Stimulated activated CD8-positive, alpha-beta memory T cell treated with anti-CD3 and anti-CD28 coated beads, Interleukin-12 subunit alpha, Interleukin-12 subunit beta, amount 100 ng/mL, for 1 hour (primary cell): ENCODE data around the gene ZFYVE16.
"Not testable (repeated sequence)": the region's sequence is repeated elsewhere in the genome, so short reads cannot be mapped to it uniquely, and the experiment has no call there.

ENCODE experiments used
- DNase-seq: peaks from one replicate; pipeline ENCODE4 v3.0.0-alpha.2; 2020; ENCODE audit warnings: low read depth

The ZFYVE16 gene

DNA sequence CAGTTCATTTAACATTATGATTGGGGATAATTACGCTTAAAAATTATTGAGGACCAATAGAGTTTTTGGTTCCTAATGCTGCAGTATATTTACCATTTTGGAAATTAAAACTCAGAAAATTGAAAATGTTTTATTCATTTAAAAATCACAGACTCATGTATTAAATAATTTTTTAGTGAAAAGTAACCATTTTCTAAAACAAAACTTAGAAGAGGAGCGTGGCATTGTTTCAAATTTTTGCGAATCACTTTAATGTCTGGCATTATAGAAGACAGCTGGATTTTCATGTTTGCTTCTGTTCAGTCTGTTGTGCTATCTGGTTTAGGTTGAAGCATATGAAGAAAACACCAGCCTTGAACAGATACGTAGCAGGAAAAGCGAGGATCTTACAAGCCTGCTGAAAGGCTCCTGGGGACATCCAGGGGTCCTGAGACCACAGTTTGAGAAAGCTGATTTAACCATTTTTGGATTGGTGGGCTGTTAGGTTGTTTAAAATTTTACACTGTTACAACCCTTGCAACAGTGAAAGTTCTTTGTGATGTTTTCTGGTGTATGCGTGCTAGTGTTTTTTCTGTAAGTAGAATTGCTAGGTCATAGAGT, 1.6 kb downstream of the ZFYVE16 start:
- no peak for DNase-seq

DNA sequence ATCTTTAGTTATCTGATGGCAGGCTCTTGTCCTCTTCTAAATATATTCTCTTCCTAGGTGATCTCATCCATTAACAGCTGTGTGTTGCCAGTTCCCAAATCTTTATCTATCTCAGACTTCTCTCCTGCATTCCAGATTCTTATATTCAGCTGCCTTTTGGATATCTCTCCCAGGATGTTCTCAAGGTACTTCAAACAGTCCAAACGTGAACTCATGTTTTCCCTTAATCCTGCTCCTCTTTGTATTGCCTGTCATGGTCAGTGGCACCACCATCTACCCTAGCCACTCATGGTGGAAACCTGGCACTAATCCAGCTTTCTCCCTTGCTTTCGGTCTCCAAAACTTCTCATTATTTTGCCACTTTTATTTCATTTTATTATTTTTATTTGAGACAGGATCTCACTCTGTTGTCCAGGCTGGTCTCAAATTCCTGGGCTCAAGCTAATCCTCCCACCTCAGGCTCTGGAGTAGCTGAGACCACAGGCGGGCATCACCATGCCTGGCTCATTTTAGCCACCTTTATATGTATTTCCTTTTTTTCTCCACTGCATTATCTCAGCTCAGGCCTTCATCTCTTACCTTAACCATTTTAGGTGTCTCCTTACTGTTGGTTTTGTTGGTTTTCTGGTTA, 3.8 kb downstream of the ZFYVE16 start:
- DNase-seq, result no peak

DNA sequence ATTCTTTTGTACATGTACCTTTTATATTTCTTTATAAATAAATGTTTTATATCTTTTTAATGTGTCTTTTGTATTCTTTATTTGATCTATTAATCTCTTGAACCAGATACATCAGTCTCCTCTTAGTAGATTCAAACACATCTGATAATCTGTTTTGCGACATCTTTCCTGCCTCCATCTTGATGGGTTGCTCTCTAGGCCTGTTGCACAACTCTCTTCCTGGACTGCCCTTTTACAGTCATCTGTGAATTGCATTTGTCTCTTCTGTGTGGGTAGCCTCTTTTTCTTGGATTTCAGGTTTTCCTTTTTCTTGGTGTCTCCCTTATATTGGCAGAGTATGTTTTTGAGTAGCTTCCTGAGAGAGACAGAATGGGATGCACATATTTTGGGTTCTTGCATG, 6.2 kb downstream of the ZFYVE16 start:
- DNase-seq, result no peak

- no peak for DNase-seq
These were observed 10.1 kb downstream of the ZFYVE16 start for GRCh38 chr5:80417973-80418372.

DNA sequence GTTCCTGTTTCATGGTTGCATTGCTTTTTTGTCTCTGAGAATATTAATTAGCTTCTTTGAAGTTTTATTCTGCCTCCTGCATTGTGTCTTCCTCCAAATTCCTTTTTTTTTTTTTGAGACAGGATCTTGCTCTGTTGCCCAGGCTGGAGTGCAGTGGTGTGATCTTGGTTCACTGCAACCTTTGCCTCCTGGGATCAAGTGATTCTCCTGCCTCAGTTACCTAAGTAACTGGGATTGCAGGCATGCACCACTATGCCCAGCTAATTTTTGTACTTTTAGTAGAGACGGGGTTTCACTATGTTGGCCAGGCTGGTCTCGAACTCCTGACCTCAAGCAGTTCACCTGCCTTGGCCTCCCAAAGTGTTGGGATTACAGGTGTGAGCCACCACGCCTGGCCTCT, 16.5 kb downstream of the ZFYVE16 start:
- not testable (repeated sequence) for DNase-seq

GRCh38 chr5:80435476-80435875, 27.6 kb downstream of the ZFYVE16 start:
- DNase-seq, result no peak

DNA sequence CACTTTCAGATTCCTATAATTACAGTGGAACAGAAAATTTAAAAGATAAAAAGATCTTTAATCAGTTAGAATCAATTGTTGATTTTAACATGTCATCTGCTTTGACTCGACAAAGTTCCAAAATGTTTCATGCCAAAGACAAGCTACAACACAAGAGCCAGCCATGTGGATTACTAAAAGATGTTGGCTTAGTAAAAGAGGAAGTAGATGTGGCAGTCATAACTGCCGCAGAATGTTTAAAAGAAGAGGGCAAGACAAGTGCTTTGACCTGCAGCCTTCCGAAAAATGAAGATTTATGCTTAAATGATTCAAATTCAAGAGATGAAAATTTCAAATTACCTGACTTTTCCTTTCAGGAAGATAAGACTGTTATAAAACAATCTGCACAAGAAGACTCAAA, 29.5 kb downstream of the ZFYVE16 start:
- DNase-seq, result no peak

- DNase-seq, result no peak
These were observed 30.9 kb downstream of the ZFYVE16 start for GRCh38 chr5:80438739-80439138.

DNA sequence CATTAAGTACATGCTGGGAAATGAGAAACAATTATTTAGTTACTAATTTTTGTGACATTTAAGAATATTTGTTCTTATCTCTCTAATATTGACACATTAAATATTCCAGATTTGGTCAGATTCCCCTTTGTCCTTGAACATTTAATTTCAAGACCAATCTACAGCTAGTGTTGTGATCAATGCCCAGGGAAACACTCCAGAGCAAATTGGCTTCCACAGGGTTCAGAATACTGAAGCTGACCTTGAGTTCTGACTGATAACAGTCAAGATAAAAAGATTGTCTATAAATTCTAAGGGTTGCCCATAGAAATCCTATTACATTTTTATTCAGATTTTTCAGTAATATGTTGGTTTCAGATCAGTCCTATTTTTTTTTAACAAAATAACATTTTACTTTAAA, 31.3 kb downstream of the ZFYVE16 start:
- no peak for DNase-seq

DNA sequence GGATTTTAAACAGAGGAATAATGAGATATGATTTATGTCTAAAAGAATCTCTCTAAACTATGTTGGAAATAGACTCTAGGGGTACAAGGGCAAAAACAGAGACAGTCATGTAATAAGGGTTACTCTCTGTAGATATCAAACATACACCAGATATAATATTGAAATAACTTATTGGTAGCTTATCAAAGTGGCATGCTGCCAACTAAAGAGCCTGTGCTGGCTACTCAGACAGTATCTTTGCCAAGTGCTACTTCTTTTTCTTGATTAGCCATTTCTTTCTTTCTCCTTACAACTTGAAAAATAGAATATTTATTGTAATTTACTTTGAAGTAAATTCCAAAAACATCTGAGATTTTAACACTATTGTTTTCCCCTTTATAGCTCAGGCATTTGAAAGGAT, 34.9 kb downstream of the ZFYVE16 start:
- DNase-seq, result no peak

DNA sequence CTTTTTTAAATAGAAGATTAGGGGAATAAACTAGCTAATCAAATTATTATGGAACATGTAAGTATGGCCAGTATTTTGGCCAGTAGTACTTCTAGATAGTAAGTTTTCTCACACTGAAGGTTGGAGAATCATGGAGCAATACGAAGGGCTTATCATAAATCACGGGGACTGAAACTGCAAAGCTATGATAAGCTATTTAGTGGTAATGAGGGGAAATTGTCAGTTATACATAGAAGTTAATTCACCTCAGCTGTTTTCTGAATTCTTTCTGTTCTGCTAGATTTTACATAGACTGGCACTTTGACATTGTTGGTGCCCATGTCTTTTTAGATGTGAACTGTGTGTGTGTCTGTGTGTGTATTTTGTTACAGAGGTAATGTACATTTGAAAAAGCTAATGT, 45.5 kb downstream of the ZFYVE16 start:
- DNase-seq, result no peak

DNA sequence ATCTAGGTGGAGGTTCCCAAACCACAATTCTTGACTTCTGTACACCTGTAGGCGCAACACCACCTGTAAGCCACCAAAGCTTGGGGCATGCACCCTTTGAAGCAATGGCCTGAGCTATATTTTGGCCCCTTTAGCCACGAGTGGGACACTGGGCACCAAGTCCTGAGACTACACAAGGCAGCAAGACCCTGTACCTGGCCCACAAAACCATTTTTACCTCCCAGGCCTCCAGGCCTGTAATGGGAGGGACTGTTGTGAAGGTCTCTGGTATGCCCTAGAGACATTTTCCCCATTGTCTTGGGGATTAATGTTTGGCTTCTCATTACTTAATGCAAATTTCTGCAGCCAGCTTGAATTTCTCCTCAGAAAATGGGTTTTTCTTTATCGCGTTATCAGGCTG, 55.4 kb downstream of the ZFYVE16 start:
- no peak for DNase-seq

DNA sequence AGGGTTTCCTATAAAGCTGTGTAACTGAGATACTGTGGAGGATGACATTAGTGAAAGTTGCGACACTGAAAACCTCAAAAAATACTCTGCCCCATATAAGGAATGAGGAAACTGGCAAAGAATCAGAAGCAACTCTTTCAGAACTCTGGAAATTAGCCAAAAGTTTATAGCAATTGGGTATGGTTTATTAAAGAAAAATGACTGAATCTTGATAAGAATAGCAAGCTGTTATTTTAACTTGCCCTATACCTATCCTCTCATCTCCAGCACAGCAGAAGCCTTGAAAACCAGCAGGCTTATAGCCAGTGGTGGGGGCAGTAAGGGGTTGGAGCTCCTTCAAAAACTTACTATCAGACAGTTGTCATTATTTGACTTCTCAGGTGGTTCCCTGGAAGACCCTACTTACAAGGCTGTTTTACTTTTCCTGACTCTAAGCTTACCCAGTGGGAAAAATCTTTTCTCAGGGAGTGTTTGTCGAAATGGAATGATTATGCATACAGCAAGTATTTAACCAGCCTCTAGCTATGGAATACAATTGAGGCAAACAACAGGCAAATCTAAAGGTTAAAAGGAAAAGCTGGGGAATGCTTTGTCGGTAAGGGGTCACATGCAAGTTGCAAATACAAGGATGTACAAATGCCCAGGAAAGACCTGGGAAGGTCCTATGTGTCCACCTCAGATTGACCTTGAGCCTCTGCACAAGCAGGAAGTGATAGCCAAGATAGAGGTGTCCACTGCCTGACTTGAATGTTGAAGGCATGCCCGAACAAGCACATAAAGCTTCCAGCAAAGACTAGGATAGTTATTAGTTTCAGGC, 59.0 kb downstream of the ZFYVE16 start:
- no peak for DNase-seq

GRCh38 chr5:80468131-80468530, 60.3 kb downstream of the ZFYVE16 start:
- no peak for DNase-seq

- DNase-seq, result not testable (repeated sequence)
These were observed 62.8 kb downstream of the ZFYVE16 start for GRCh38 chr5:80470631-80471030.

DNA sequence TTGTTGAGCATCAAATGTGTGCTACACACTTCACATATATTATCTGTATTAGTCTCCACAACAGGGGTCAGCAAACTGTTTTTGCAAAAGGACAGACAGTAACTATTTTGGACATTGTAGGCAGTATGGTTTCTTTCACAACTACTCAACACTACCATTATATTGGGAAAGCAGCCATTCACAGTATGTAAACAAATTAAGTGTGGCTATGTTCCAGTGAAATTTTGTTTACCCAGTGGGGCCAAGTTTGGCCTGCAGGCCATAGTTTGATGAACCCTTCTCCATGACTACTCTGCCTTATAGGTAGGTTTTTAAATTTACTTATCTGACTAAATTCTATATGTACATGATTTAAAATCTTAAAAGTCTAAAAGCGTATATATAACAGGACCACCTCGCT, 67.1 kb downstream of the ZFYVE16 start:
- DNase-seq, result no peak

GRCh38 chr5:80479713-80480112, 71.8 kb downstream of the ZFYVE16 start:
- no peak for DNase-seq

- no peak for DNase-seq
These were observed 72.5 kb downstream of the ZFYVE16 start for GRCh38 chr5:80480354-80480753.

DNA sequence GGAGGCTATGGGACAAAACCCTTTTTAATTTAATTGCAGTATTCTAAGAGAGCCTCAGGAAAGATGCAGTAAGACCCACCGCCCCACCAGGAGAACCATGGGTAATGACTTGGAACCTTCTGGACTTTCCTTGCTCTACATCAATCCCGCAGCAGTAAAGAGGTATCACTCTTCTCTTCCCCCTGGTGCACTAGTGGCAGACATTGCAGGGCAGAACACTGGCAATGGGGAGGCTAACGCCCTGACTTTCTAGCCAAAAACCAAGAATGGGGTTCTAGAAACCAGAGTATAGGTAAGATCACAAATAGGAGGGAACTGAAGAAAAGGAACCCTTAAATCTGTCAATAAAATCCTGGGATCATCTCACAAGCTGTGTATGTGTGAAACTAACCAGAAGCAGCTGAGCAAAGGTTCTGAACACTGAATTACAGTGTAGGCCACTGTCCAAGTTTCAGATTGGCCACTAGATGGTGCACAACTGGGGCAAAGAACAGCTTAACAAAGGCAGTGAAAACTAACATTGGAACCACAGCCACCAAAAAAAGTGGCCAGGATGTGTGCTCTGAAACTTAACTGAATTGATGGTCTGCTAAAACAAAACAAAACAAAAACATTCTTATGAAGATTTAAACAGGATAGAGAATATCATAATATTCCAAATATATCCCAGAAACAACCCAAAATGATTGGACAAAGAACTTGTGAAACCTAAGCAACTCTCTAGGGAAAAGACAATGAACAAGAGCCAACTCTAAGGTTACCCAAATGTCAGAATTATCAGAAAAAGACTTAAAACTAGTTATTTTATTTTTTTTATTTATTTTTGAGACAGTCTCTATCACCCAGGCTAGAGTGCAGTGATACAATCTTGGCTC, 73.4 kb downstream of the ZFYVE16 start:
- DNase-seq, result peak; percentile 7

GRCh38 chr5:80482578-80482977, 74.7 kb downstream of the ZFYVE16 start:
- no peak for DNase-seq

DNA sequence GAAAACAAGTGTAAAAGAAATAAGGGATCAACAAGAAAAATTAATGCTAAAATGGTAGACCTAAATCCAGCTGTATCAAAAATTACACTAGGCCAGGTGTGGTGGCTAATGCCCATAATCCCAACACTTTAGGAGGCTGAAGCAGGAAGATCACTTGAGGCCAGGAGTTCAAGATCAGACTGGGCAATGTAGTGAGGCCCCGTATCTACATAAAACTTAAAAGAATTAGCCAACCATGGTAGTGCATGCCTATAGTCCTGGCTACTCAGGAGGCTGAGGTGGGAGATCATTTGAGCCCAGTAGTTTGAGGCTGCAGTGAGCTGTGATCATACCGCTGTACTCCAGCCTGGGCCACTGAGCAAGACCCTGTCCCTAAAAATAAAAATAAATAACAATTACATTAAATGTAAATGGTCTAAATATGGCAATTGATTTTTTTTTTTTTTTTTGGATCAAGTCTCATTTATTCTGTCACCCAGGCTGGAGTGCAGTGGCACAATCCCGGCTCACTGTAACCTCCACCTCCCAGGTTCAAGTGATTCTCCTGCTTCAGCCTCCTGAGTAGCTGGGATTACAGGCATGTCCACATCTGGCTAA, 75.9 kb downstream of the ZFYVE16 start:
- DNase-seq, result no peak

DNA sequence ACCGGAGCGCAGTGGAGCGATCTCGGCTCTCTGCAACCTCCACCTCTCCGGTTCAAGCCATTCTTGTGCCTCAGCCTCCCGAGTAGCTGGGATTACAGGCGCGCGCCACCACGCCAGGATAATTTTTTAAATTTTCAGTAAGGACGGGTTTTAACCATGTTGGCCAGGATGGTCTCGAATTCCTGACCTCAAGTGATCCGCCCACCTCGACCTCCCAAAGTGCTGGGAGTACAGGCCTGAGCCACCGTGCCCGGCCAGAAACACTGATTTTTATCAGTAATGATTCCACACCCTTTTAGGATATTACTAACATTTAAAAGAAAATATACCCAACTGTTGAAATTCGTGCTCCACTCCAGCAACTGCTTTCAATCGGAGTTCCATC, 79.6 kb downstream of the ZFYVE16 start:
- DNase-seq, result no peak
